K562 (cell line): Measurements from ENCODE around the gene PNP. TPM values are rescaled to one million over a fixed set of nuclear protein-coding genes. Genes with fewer than 3 reads are reported as not detected.

Experiments
- ATAC-seq: fragments of 200-7000 bp; cut with Tn5 transposase; 3 replicates; pipeline ENCODE4 v1.9.1; 2020; ENCODE audit warnings: moderate library complexity
- BruUV-seq: library from RNA; stranded (reverse); fragments of 400-500 nt; replicated peaks from 2 replicates; lab custom pipeline; 2021; lab: Mats Ljungman, UMichigan
- CTCF ChIA-PET: fragments of 300-600 bp; formaldehyde crosslinking; extraction: SDS; loops from one replicate; lab custom pipeline; 2021; ENCODE audit warnings: low intra/inter-chr PET ratio; lab: Yijun Ruan, JAX
- POLR2A ChIA-PET: fragments of 300-600, 350-650 bp; sonication (Branson Sonifier 250); formaldehyde crosslinking; extraction: SDS; loops from one replicate; lab custom pipeline; 2021; ENCODE audit warnings: antibody characterized with exemption, inconsistent platforms; lab: Yijun Ruan, JAX
- DNase-seq, 4 experiments: peaks; one replicate each; pipeline versions ENCODE4 v3.0.0 to v3.0.0-alpha.2; 2011 to 2018; ENCODE audit warnings: low spot score in 3 of 4, mixed read lengths in 3 of 4; ENCODE audit errors: extremely low read depth in 1 of 4
- FAIRE-seq: peaks from 2 replicates; lab custom pipeline; 2011; peaks lifted over from hg19 to GRCh38; lab: Jason Lieb, UNC
- H2AFZ ChIP-seq: 2 replicates; pipeline ENCODE4 v1.6.0; 2011; ENCODE audit warnings: low read depth, low read length, control low read depth, inconsistent platforms
- H3K27ac ChIP-seq: fragments of 200-600 bp; 3 replicates; pipeline ENCODE4 v1.8.0; 2011; ENCODE audit warnings: low read depth, mild to moderate bottlenecking, control low read depth, inconsistent platforms, low read length, moderate library complexity, mixed read lengths; ENCODE audit errors: extremely low read depth
- H3K27me3 ChIP-seq, 2 experiments: fragments of 300-600 bp in 1 of 2; 2 replicates in 1 of 2; 3 replicates in 1 of 2; pipeline versions ENCODE4 v1.6.0 to v1.8.0; 2011; ENCODE audit warnings: inconsistent platforms in 2 of 2, low read length in 2 of 2, mild to moderate bottlenecking in 1 of 2, mixed read lengths in 1 of 2, moderate library complexity in 1 of 2; ENCODE audit not compliant: control insufficient read depth in 2 of 2, insufficient read depth in 2 of 2
- H3K36me3 ChIP-seq: fragments of 300-600 bp; 3 replicates; pipeline ENCODE4 v1.8.0; 2011; ENCODE audit warnings: mild to moderate bottlenecking, low read length, inconsistent platforms; ENCODE audit not compliant: control insufficient read depth, insufficient read depth
- H3K4me1 ChIP-seq, 2 experiments: fragments of 200-600 bp in 1 of 2; replicated peaks in 1 of 2; 2 replicates in 1 of 2; 3 replicates in 1 of 2; pipeline versions ENCODE4 v1.5.1 to v1.8.0; 2011; ENCODE audit warnings: inconsistent platforms in 2 of 2, low read length in 2 of 2, mild to moderate bottlenecking in 1 of 2, mixed read lengths in 1 of 2, moderate library complexity in 1 of 2; ENCODE audit not compliant: control insufficient read depth in 2 of 2, insufficient read depth in 2 of 2
- H3K4me2 ChIP-seq: 2 replicates; pipeline ENCODE4 v1.6.1; 2011; ENCODE audit warnings: low read length, control low read depth, inconsistent platforms, mixed read lengths; ENCODE audit not compliant: insufficient read depth
- H3K4me3 ChIP-seq: fragments of 200-600 bp; sonication (generic), shearing (Covaris generic); 2 replicates; pipeline ENCODE4 v1.5.1; 2016; ENCODE audit warnings: control low read depth, inconsistent platforms
- H3K79me2 ChIP-seq: fragments of 200-600 bp; 3 replicates; pipeline ENCODE4 v1.8.0; 2011; ENCODE audit warnings: low read length, inconsistent platforms; ENCODE audit not compliant: control insufficient read depth, insufficient read depth
- H3K9ac ChIP-seq, 2 experiments: 2 replicates each; pipeline versions ENCODE4 v1.6.0 to v1.6.1; 2011; ENCODE audit warnings: low read depth in 2 of 2, low read length in 2 of 2, control low read depth in 1 of 2, inconsistent platforms in 1 of 2, mild to moderate bottlenecking in 1 of 2, mixed read lengths in 1 of 2; ENCODE audit not compliant: insufficient read depth in 1 of 2
- H3K9me1 ChIP-seq: one replicate; pipeline ENCODE4 v1.6.0; 2011; ENCODE audit warnings: inconsistent platforms, mild to moderate bottlenecking, low read length, moderate library complexity; ENCODE audit not compliant: control insufficient read depth, insufficient read depth
- H3K9me3 ChIP-seq: replicated peaks from 2 replicates; pipeline ENCODE4 v1.5.1; 2011; ENCODE audit warnings: low read depth, low read length, inconsistent platforms; ENCODE audit not compliant: control insufficient read depth, insufficient read depth
- H4K20me1 ChIP-seq: replicated peaks from 2 replicates; pipeline ENCODE4 v1.6.1; 2011; ENCODE audit warnings: low read length, inconsistent platforms, mixed read lengths; ENCODE audit not compliant: control insufficient read depth, insufficient read depth
- ARID1B ChIP-seq: fragments of 450-650 bp; IDR thresholded peaks from 2 replicates; pipeline ENCODE4 v1.6.1; 2016; ENCODE audit warnings: antibody characterized with exemption, mild to moderate bottlenecking, inconsistent platforms
- C11orf30 ChIP-seq: fragments of 450-650 bp; IDR thresholded peaks from 2 replicates; pipeline ENCODE4 v1.6.1; 2016; ENCODE audit warnings: low read depth, mild to moderate bottlenecking
- CCAR2 ChIP-seq: fragments of 200-400 bp; formaldehyde crosslinking; IDR thresholded peaks from 2 replicates; pipeline ENCODE4 v1.6.1; 2017; ENCODE audit warnings: mild to moderate bottlenecking, low read depth, low read length
- EP300 ChIP-seq: IDR thresholded peaks from 2 replicates; pipeline ENCODE4 v1.6.1; 2012; ENCODE audit warnings: low read length, improper control_type of control experiment
- GATAD2B ChIP-seq: fragments of 450-650 bp; IDR thresholded peaks from 2 replicates; pipeline ENCODE4 v1.6.1; 2017; ENCODE audit warnings: mild to moderate bottlenecking, borderline replicate concordance
- MCM7 ChIP-seq, 2 experiments: fragments of 450-650 bp; IDR thresholded peaks; 2 replicates each; pipeline ENCODE4 v1.6.1; 2016 to 2018
- NCOR1 ChIP-seq: fragments of 450-650 bp; IDR thresholded peaks from 2 replicates; pipeline ENCODE4 v1.6.1; 2016; ENCODE audit warnings: mild to moderate bottlenecking, moderate library complexity
- NFE2 ChIP-seq: IDR thresholded peaks from 2 replicates; pipeline ENCODE4 v1.6.1; 2014; ENCODE audit warnings: antibody characterized with exemption, low read depth
- NR2F6 ChIP-seq: fragments of 450-650 bp; formaldehyde crosslinking; IDR thresholded peaks from 2 replicates; pipeline ENCODE4 v1.4.0; 2020; ENCODE audit warnings: mild to moderate bottlenecking
- PKNOX1 ChIP-seq: fragments of 450-650 bp; IDR thresholded peaks from 2 replicates; pipeline ENCODE4 v1.6.1; 2016
- PYGO2 ChIP-seq: fragments of 450-650 bp; IDR thresholded peaks from 2 replicates; pipeline ENCODE4 v1.6.1; 2016; ENCODE audit warnings: mild to moderate bottlenecking, missing genetic modification characterization, moderate library complexity, missing compliant biosample characterization
- SMARCC2 ChIP-seq: fragments of 450-650 bp; IDR thresholded peaks from 2 replicates; pipeline ENCODE4 v1.6.1; 2017; ENCODE audit warnings: antibody characterized with exemption, moderate library complexity, mild to moderate bottlenecking, low read depth
- SOX6 ChIP-seq: fragments of 450-650 bp; IDR thresholded peaks from 2 replicates; pipeline ENCODE4 v1.6.1; 2014; ENCODE audit warnings: mild to moderate bottlenecking
- TAL1 ChIP-seq: fragments of 450-650 bp; IDR thresholded peaks from 2 replicates; pipeline ENCODE4 v1.6.1; 2016; ENCODE audit warnings: mild to moderate bottlenecking
- TCF3 ChIP-seq: sonication (generic); formaldehyde crosslinking; IDR thresholded peaks from 2 replicates; pipeline ENCODE4 v1.4.0; 2020; ENCODE audit warnings: mild to moderate bottlenecking, missing genetic modification reagents
- TEAD4 ChIP-seq, 2 experiments: sonication (generic) in 1 of 2; formaldehyde crosslinking in 1 of 2; IDR thresholded peaks; 2 replicates each; pipeline versions ENCODE4 v1.6.1 to v1.8.0; 2012 to 2022; ENCODE audit warnings: borderline replicate concordance in 1 of 2, inconsistent platforms in 1 of 2, low read length in 1 of 2, mild to moderate bottlenecking in 1 of 2, missing genetic modification reagents in 1 of 2
- THRA ChIP-seq: fragments of 450-650 bp; IDR thresholded peaks from 2 replicates; pipeline ENCODE4 v1.6.1; 2017; ENCODE audit warnings: mild to moderate bottlenecking, moderate library complexity
- ZNF212 ChIP-seq: fragments of 450-650 bp; formaldehyde crosslinking; IDR thresholded peaks from 2 replicates; pipeline ENCODE4 v1.4.0; 2020; ENCODE audit warnings: mild to moderate bottlenecking
- ZNF224 ChIP-seq: sonication (generic); formaldehyde crosslinking; IDR thresholded peaks from 2 replicates; pipeline ENCODE4 v1.8.0; 2022; ENCODE audit warnings: mild to moderate bottlenecking, missing genetic modification reagents
- ZNF316 ChIP-seq: fragments of 450-650 bp; IDR thresholded peaks from 2 replicates; pipeline ENCODE4 v1.6.1; 2016
- ZNF398 ChIP-seq: fragments of 250-450 bp; sonication (Bioruptor Pico); IDR thresholded peaks from 2 replicates; pipeline ENCODE4 v1.8.0; 2021; ENCODE audit warnings: moderate library complexity, mild to moderate bottlenecking, inconsistent platforms
- WGBS: fragments of 100-300 bp; shearing (Covaris generic); methylation state at CpG from one replicate; pipeline ENCODE4 v1.1.6; 2016; ENCODE audit warnings: low coverage, mixed read lengths; ENCODE audit not compliant: insufficient coverage; ENCODE audit errors: missing lambda C conversion rate; 5-methylcytosine and 5-hydroxymethylcytosine counted together
- in situ Hi-C: fragments of 300-500 bp; cut with MboI; formaldehyde crosslinking; loops from 4 replicates; pipeline ENCODE4 v1.15.0; 2018; ENCODE audit warnings: inconsistent platforms, mixed read lengths
- intact Hi-C: fragments of 100-400 bp; cut with micrococcal nuclease; formaldehyde crosslinking; loops from 2 replicates; pipeline ENCODE4 v1.14.2; 2022
- polyA plus RNA-seq, 8 experiments: library from polyadenylated mRNA; depleted of rRNA in 4 of 8; stranded (reverse) in 5 of 8; unstranded in 3 of 8; fragments of >200 nt; fragmentation: Nextera tagmentation in 2 of 8; fragmentation: Illumina TruSeq in 1 of 8; extraction: Ambion mirVana in 2 of 8; extraction: Trizol in 1 of 8; gene quantifications; 2 replicates each; pipeline versions ENCODE4 v1.2.1 to v1.2.3, GENCODE V29; 2011 to 2014; ENCODE audit warnings: inconsistent platforms in 1 of 8, missing spikeins in 1 of 8
- total RNA-seq, 7 experiments: library from RNA; depleted of rRNA in 6 of 7; stranded (reverse); fragments of >200 nt in 6 of 7; fragmentation: Illumina TruSeq in 2 of 7; extraction: Trizol in 2 of 7; gene quantifications; 2 replicates each; pipeline versions ENCODE4 v1.2.1 to v1.2.3, GENCODE V29; 2011 to 2021; ENCODE audit warnings: low replicate concordance in 1 of 7

PNP gene
- total and polyA plus RNA-seq, 9 of the 15 experiments (the other 6 are each of a cell fraction or from before 2014, with no cell fraction given), result 92.5 to 288 (median 137) TPM

- CTCF ChIA-PET, result no interaction called here
- Histone ChIP-seq H3K27me3 (no peaks in the 10 kb centered on the region), H3K36me3 (peaks cover 15% of the 10 kb centered on the region; the same call in 1 of the 3 replicates), H3K9ac (peak overlapping the region in 1 of 2 experiments; percentile 35; a peak in 1 of 4 replicates), H4K20me1 (no peaks in the 10 kb centered on the region), H3K4me3 (no peak overlapping the region), H3K27ac (peak overlapping the region; percentile 59; the same call in 2 of the 3 replicates), H2AFZ (peak overlapping the region; percentile 70), H3K4me2 (peak overlapping the region; percentile 31), H3K4me1 (peaks cover 7 to 54% of the 10 kb centered on the region in 2 experiments; a peak in 4 of 5 replicates), H3K9me3 (no peaks in the 10 kb centered on the region), H3K9me1 (no peaks in the 10 kb centered on the region), H3K79me2 (no peaks in the 10 kb centered on the region)
- in situ Hi-C loops (no loop called here), intact Hi-C loops (no loop called here)
- ATAC-seq (peak; percentile 52), FAIRE-seq (peak; percentile 67), DNase-seq (peak; percentile 29 to 63 (median 39))
- 0% methylated on average over 5 of the region's 5 CpGs for WGBS
- POLR2A ChIA-PET, result interaction anchor here (0.5 to 3.7 kb wide), 5 partner anchors 11 to 32 kb away, joined by 3 to 30 read pairs (median 3); partner anchors contain the start of genes APEX1, OSGEP, PIP4P1 and PNP
- no TSS peak for BruUV-seq
- TF ChIP-seq TAL1 (peak; percentile 80), TCF3 (CRISPR knock-in tag) (peak; percentile 73), ZNF316 (peak; percentile 47; the same call in 1 of the 2 replicates), NFE2 (peak; percentile 65), C11orf30 (peak; percentile 22; the same call in 1 of the 2 replicates), GATAD2B (no peak), TEAD4 (IDR thresholded peaks at IDR 0.05; ENCODE audit: low read length) (peak; percentile 83), TEAD4 (CRISPR knock-in tag; IDR thresholded peaks at IDR 0.05; ENCODE audit: borderline replicate concordance) (no peak), EP300 (peak; percentile 62; the same call in 1 of the 2 replicates), MCM7 (IDR thresholded peaks at IDR 0.05) (no peak), CCAR2 (no peak), PKNOX1 (peak; percentile 44; the same call in 1 of the 2 replicates), NCOR1 (peak; percentile 62), SOX6 (0 out of 2 replicates have a peak, but pooled peaks have one; percentile 12), SMARCC2 (peak; percentile 86), ARID1B (peak; percentile 90), ZNF398 (CRISPR knock-in tag) (no peak), PYGO2 (tag) (no peak), THRA (no peak), NR2F6 (CRISPR knock-in tag) (no peak), ZNF212 (no peak), ZNF224 (CRISPR knock-in tag) (no peak)
Observed at GRCh38 chr14:20482382-20482781, 13.2 kb downstream of the PNP start.
